HG03432 (cell line): ENCODE results near the gene B3GAT3.
A peak's percentile ranks its signal among the peaks of the same experiment; 100 is the strongest.
"Not testable (repeated sequence)": the region's sequence is repeated elsewhere in the genome, so short reads cannot be mapped to it uniquely, and the experiment has no call there.

Experiments used
- ATAC-seq: cut with Tn5 transposase; IDR thresholded peaks from one replicate; pipeline ENCODE4 v1.9.1; 2021; ENCODE audit warnings: mild to moderate bottlenecking, moderate library complexity; ENCODE audit not compliant: unreplicated experiment

Gene B3GAT3

GRCh38 chr11:62580959-62581715 is 40.6 kb downstream of the B3GAT3 start:
- ATAC-seq = no peak

- ATAC-seq = no peak
These were observed 42.5 kb downstream of the B3GAT3 start for GRCh38 chr11:62579252-62579651.

GRCh38 chr11:62578541-62578940 is 43.2 kb downstream of the B3GAT3 start:
- ATAC-seq = no peak

GRCh38 chr11:62577046-62577714 is 44.6 kb downstream of the B3GAT3 start:
- ATAC-seq = no peak

- no peak for ATAC-seq
These were observed 45.9 kb downstream of the B3GAT3 start for GRCh38 chr11:62575837-62576236.

GRCh38 chr11:62575156-62575555 is 46.6 kb downstream of the B3GAT3 start:
- ATAC-seq = no peak

GRCh38 chr11:62574363-62575071 is 47.3 kb downstream of the B3GAT3 start:
- peak; percentile 24 for ATAC-seq

- peak; percentile 85 for ATAC-seq
These were observed 48.0 kb downstream of the B3GAT3 start, which contains the start of gene EEF1G for GRCh38 chr11:62573592-62574362. Gene EEF1G, minus strand, starts transcription at chr11:62573891. Its CDS starts 49 bp downstream, at chr11:62573842.

- no peak for ATAC-seq
These were observed 48.7 kb downstream of the B3GAT3 start for GRCh38 chr11:62573006-62573591.

GRCh38 chr11:62572431-62572830 is 49.4 kb downstream of the B3GAT3 start:
- ATAC-seq = no peak

GRCh38 chr11:62571493-62571892 is 50.3 kb downstream of the B3GAT3 start:
- not testable (repeated sequence) for ATAC-seq

GRCh38 chr11:62570903-62571302 is 50.9 kb downstream of the B3GAT3 start:
- not testable (repeated sequence) for ATAC-seq

GRCh38 chr11:62569611-62570010 is 52.2 kb downstream of the B3GAT3 start:
- no peak for ATAC-seq

GRCh38 chr11:62567018-62567633 is 54.7 kb downstream of the B3GAT3 start:
- ATAC-seq = no peak

GRCh38 chr11:62566247-62566646 is 55.5 kb downstream of the B3GAT3 start:
- no peak for ATAC-seq
